ENCODE results near the gene EGLN3. TPM values are rescaled to one million over a fixed set of nuclear protein-coding genes. Genes with fewer than 3 reads are reported as not detected.

EGLN3 gene
- 43.6 TPM for total RNA-seq
- polyA plus RNA-seq (ENCODE audit: insufficient read depth in 1 of 8, insufficient read length in 8 of 8, low replicate concordance in 1 of 8) = 10 to 100 TPM; 51.7 to 77.4 (median 62.1) TPM
- long read RNA-seq, donor 1, transcript EGLN3-201 (5 exons, 2,709 nt) = major isoform, 20 of 24 reads
- long read RNA-seq, donor 1, partial matches to known transcripts = 0 of 24 reads
- long read RNA-seq, donor 1, other reads (novel, unspliced or antisense) = 0 of 24 reads
- long read RNA-seq, donor 2, partial matches to known transcripts = 0 of 4 reads
- long read RNA-seq, donor 2, other reads (novel, unspliced or antisense) = 0 of 4 reads
- long read RNA-seq, donor 3, transcript EGLN3-205 (1 exons, 2,849 nt) = minor isoform, 5 of 39 reads
- long read RNA-seq, donor 3, transcript EGLN3-201 (5 exons, 2,709 nt) = major isoform, 34 of 39 reads
- long read RNA-seq, donor 3, partial matches to known transcripts = 0 of 39 reads
- long read RNA-seq, donor 3, other reads (novel, unspliced or antisense) = 0 of 39 reads
- long read RNA-seq, donor 4, transcript EGLN3-201 (5 exons, 2,709 nt) = major isoform, 17 of 21 reads
- long read RNA-seq, donor 4, partial matches to known transcripts = 0 of 21 reads
- long read RNA-seq, donor 4, other reads (novel, unspliced or antisense) = 0 of 21 reads
- long read RNA-seq, donor 5, transcript EGLN3-205 (1 exons, 2,849 nt) = minor isoform, 10 of 53 reads
- long read RNA-seq, donor 5, transcript EGLN3-201 (5 exons, 2,709 nt) = major isoform, 36 of 53 reads
- long read RNA-seq, donor 5, partial matches to known transcripts = 0 of 53 reads
- long read RNA-seq, donor 5, other reads (novel, unspliced or antisense) = 0 of 53 reads
- long read RNA-seq, donor 6, transcript EGLN3-205 (1 exons, 2,849 nt) = minor isoform, 11 of 47 reads
- long read RNA-seq, donor 6, transcript EGLN3-201 (5 exons, 2,709 nt) = major isoform, 34 of 47 reads
- long read RNA-seq, donor 6, partial matches to known transcripts = 0 of 47 reads
- long read RNA-seq, donor 6, other reads (novel, unspliced or antisense) = 0 of 47 reads
- long read RNA-seq, donor 7, transcript EGLN3-205 (1 exons, 2,849 nt) = minor isoform, 10 of 45 reads
- long read RNA-seq, donor 7, transcript EGLN3-201 (5 exons, 2,709 nt) = major isoform, 33 of 45 reads
- long read RNA-seq, donor 7, partial matches to known transcripts = 0 of 45 reads
- long read RNA-seq, donor 7, other reads (novel, unspliced or antisense) = 0 of 45 reads
- long read RNA-seq, donor 8, transcript EGLN3-201 (5 exons, 2,709 nt) = major isoform, 14 of 20 reads
- long read RNA-seq, donor 8, transcript EGLN3-205 (1 exons, 2,849 nt) = minor isoform, 5 of 20 reads
- long read RNA-seq, donor 8, partial matches to known transcripts = 0 of 20 reads
- long read RNA-seq, donor 8, other reads (novel, unspliced or antisense) = 0 of 20 reads
- long read RNA-seq, donor 9, transcript EGLN3-201 (5 exons, 2,709 nt) = major isoform, 16 of 26 reads
- long read RNA-seq, donor 9, transcript EGLN3-205 (1 exons, 2,849 nt) = minor isoform, 6 of 26 reads
- long read RNA-seq, donor 9, partial matches to known transcripts = 0 of 26 reads
- long read RNA-seq, donor 9, other reads (novel, unspliced or antisense) = 0 of 26 reads
- long read RNA-seq, donor 10, transcript EGLN3-201 (5 exons, 2,709 nt) = major isoform, 18 of 23 reads
- long read RNA-seq, donor 10, partial matches to known transcripts = 0 of 23 reads
- long read RNA-seq, donor 10, other reads (novel, unspliced or antisense) = 0 of 23 reads
- long read RNA-seq, donor 11, transcript EGLN3-201 (5 exons, 2,709 nt) = major isoform, 18 of 32 reads
- long read RNA-seq, donor 11, transcript EGLN3-205 (1 exons, 2,849 nt) = minor isoform, 13 of 32 reads
- long read RNA-seq, donor 11, partial matches to known transcripts = 0 of 32 reads
- long read RNA-seq, donor 11, other reads (novel, unspliced or antisense) = 0 of 32 reads

DNA sequence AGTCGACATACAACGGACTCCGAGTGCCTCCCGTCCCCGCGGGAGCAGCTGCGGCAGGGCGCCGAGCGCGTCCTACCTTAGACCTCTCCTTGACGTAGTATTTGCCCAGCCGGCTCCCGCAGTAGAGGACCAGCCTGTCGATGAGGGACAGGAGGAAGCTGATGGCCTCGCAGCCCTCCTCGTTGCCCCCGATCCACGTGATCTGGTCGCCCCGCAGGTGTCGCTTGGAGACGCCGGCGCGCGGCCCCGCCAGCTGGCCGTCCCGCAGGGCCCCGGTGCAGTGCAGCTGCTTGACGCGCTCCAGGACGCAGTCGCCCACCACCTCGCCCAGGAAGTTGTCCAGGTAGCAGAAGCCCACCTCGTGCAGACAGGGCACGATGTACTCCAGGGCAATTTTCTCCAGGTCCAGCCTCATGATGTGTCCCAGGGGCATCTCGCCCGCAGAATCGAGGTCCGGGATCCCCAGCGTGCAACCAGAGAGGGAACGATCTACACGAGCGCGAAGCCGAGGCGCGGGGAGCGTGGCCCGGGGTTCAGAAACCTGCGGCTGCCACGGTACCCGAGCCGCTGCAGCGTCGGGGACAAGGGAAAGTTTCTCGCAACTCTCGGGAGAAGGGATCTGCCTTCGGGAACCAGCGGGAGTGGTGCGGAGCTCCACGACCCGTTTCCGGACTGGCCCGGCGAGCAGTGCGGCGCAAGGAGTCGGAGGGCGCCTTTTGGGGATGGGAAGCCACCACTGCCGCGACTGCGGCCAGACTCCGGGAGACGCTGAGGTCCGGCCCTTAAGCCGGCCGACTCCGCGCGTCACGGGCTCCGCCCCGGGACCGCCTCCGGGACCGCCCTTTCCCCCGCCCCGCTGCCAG, at the start of gene EGLN3:
TSS of gene EGLN3 (minus strand) at position 755 of the 863 bp plus-strand sequence. CDS start at position 433, 322 bp downstream.
- H3K4me3 ChIP-seq (ENCODE audit: low read length) = peak within 1 kb of the TSS; percentile 91
- H3K36me3 ChIP-seq (ENCODE audit: control insufficient read depth, insufficient read depth, low read length) = no peaks in the 10 kb centered on the region
- peaks cover 14% of the 10 kb centered on the region for H3K27me3 ChIP-seq (ENCODE audit: control insufficient read depth, insufficient read depth, low read length)
- H3K9me3 ChIP-seq (replicated peaks; ENCODE audit: control insufficient read depth, low read depth, low read length) = no peaks in the 10 kb centered on the region
- peak; percentile 93 for DNase-seq
- peaks cover 14% of the 10 kb centered on the region for H3K4me1 ChIP-seq (ENCODE audit: control insufficient read depth, insufficient read depth, low read length)
- WGBS (ENCODE audit: insufficient coverage) = 0% methylated on average over 89 of the region's 91 CpGs
- peak within 1 kb of the TSS; percentile 87 for H3K27ac ChIP-seq (ENCODE audit: low read length)

- WGBS (ENCODE audit: insufficient coverage) = 76% methylated on average over 3 of the region's 4 CpGs
- Histone ChIP-seq H3K9me3 (replicated peaks; ENCODE audit: control insufficient read depth, low read depth, low read length) (no peaks in the 10 kb centered on the region), H3K36me3 (ENCODE audit: control insufficient read depth, insufficient read depth, low read length) (no peaks in the 10 kb centered on the region), H3K27me3 (ENCODE audit: control insufficient read depth, insufficient read depth, low read length) (no peaks in the 10 kb centered on the region), H3K4me3 (ENCODE audit: low read length) (no peak overlapping the region), H3K4me1 (ENCODE audit: control insufficient read depth, insufficient read depth, low read length) (peaks cover 4% of the 10 kb centered on the region), H3K27ac (ENCODE audit: low read length) (no peak overlapping the region)
- no peak for DNase-seq
These were observed 49.5 kb upstream of the EGLN3 start for GRCh38 chr14:34000396-34000795.

- Histone ChIP-seq H3K27me3 (ENCODE audit: control insufficient read depth, insufficient read depth, low read length) (no peaks in the 10 kb centered on the region), H3K36me3 (ENCODE audit: control insufficient read depth, insufficient read depth, low read length) (no peaks in the 10 kb centered on the region), H3K9me3 (replicated peaks; ENCODE audit: control insufficient read depth, low read depth, low read length) (no peaks in the 10 kb centered on the region), H3K4me3 (ENCODE audit: low read length) (no peak overlapping the region), H3K27ac (ENCODE audit: low read length) (no peak overlapping the region), H3K4me1 (ENCODE audit: control insufficient read depth, insufficient read depth, low read length) (peaks cover 4% of the 10 kb centered on the region)
- WGBS (ENCODE audit: insufficient coverage) = no CpG with 5 or more reads among the region's 3 CpGs
- DNase-seq = no peak
These were observed 49.0 kb upstream of the EGLN3 start for GRCh38 chr14:33999771-34000291.

- H3K4me3 ChIP-seq (ENCODE audit: low read length) = no peak overlapping the region
- no peaks in the 10 kb centered on the region for H3K9me3 ChIP-seq (replicated peaks; ENCODE audit: control insufficient read depth, low read depth, low read length)
- no peak overlapping the region for H3K27ac ChIP-seq (ENCODE audit: low read length)
- H3K4me1 ChIP-seq (ENCODE audit: control insufficient read depth, insufficient read depth, low read length) = no peaks in the 10 kb centered on the region
- no peaks in the 10 kb centered on the region for H3K36me3 ChIP-seq (ENCODE audit: control insufficient read depth, insufficient read depth, low read length)
- no peaks in the 10 kb centered on the region for H3K27me3 ChIP-seq (ENCODE audit: control insufficient read depth, insufficient read depth, low read length)
- WGBS (ENCODE audit: insufficient coverage) = no CpG with 5 or more reads among the region's 2 CpGs
- DNase-seq = no peak
These were observed 46.7 kb upstream of the EGLN3 start for GRCh38 chr14:33997611-33998010.

- no peak for DNase-seq
- no peaks in the 10 kb centered on the region for H3K27me3 ChIP-seq (ENCODE audit: control insufficient read depth, insufficient read depth, low read length)
- H3K4me1 ChIP-seq (ENCODE audit: control insufficient read depth, insufficient read depth, low read length) = no peaks in the 10 kb centered on the region
- H3K9me3 ChIP-seq (replicated peaks; ENCODE audit: control insufficient read depth, low read depth, low read length) = no peaks in the 10 kb centered on the region
- no peak overlapping the region for H3K27ac ChIP-seq (ENCODE audit: low read length)
- no peak overlapping the region for H3K4me3 ChIP-seq (ENCODE audit: low read length)
- 96% methylated on average over 5 of the region's 8 CpGs for WGBS (ENCODE audit: insufficient coverage)
- no peaks in the 10 kb centered on the region for H3K36me3 ChIP-seq (ENCODE audit: control insufficient read depth, insufficient read depth, low read length)
These were observed 45.6 kb upstream of the EGLN3 start for GRCh38 chr14:33996462-33996861.

- H3K4me1 ChIP-seq (ENCODE audit: control insufficient read depth, insufficient read depth, low read length) = peaks cover 6% of the 10 kb centered on the region
- no peaks in the 10 kb centered on the region for H3K36me3 ChIP-seq (ENCODE audit: control insufficient read depth, insufficient read depth, low read length)
- H3K4me3 ChIP-seq (ENCODE audit: low read length) = no peak overlapping the region
- H3K27ac ChIP-seq (ENCODE audit: low read length) = no peak overlapping the region
- H3K9me3 ChIP-seq (replicated peaks; ENCODE audit: control insufficient read depth, low read depth, low read length) = no peaks in the 10 kb centered on the region
- DNase-seq = no peak
- no CpG with 5 or more reads among the region's 1 CpG for WGBS (ENCODE audit: insufficient coverage)
- no peaks in the 10 kb centered on the region for H3K27me3 ChIP-seq (ENCODE audit: control insufficient read depth, insufficient read depth, low read length)
These were observed 42.4 kb upstream of the EGLN3 start for GRCh38 chr14:33993246-33993645.

GRCh38 chr14:33992274-33993007, 41.6 kb upstream of the EGLN3 start:
- Histone ChIP-seq H3K9me3 (replicated peaks; ENCODE audit: control insufficient read depth, low read depth, low read length) (no peaks in the 10 kb centered on the region), H3K36me3 (ENCODE audit: control insufficient read depth, insufficient read depth, low read length) (no peaks in the 10 kb centered on the region), H3K4me3 (ENCODE audit: low read length) (no peak overlapping the region), H3K27me3 (ENCODE audit: control insufficient read depth, insufficient read depth, low read length) (no peaks in the 10 kb centered on the region), H3K4me1 (ENCODE audit: control insufficient read depth, insufficient read depth, low read length) (peaks cover 6% of the 10 kb centered on the region), H3K27ac (ENCODE audit: low read length) (no peak overlapping the region)
- WGBS (ENCODE audit: insufficient coverage) = 100% methylated on average over 2 of the region's 3 CpGs
- DNase-seq = no peak

DNA sequence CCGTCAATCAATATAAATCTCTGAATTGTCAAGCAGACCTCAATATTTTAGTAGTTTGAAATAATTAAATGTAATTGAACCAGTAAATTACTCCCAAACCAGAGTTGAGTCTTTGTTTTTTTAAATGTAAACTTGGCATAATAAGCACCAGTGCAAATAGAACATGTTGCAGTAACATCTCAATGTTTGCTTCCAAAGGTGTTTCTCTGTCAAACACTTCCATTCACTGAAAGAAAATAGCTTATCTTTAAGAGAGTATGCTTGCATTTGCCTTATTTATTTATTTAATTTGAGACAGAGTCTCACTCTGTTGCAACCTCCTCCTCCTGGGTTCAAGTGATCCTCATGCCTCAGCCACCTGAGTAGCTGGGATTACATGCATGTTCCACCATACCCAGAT, 39.9 kb upstream of the EGLN3 start:
- DNase-seq = no peak
- Histone ChIP-seq H3K9me3 (replicated peaks; ENCODE audit: control insufficient read depth, low read depth, low read length) (no peaks in the 10 kb centered on the region), H3K4me3 (ENCODE audit: low read length) (no peak overlapping the region), H3K27ac (ENCODE audit: low read length) (no peak overlapping the region), H3K36me3 (ENCODE audit: control insufficient read depth, insufficient read depth, low read length) (no peaks in the 10 kb centered on the region), H3K4me1 (ENCODE audit: control insufficient read depth, insufficient read depth, low read length) (peaks cover 6% of the 10 kb centered on the region), H3K27me3 (ENCODE audit: control insufficient read depth, insufficient read depth, low read length) (no peaks in the 10 kb centered on the region)
- WGBS (ENCODE audit: insufficient coverage) = no CpG with 5 or more reads among the region's 1 CpG

Measured in muscle of leg (tissue), 16 donors.